ENCODE data around the gene FSTL3. TPM values are rescaled to one million over a fixed set of nuclear protein-coding genes. Genes with fewer than 3 reads are reported as not detected.

FSTL3 gene
- total RNA-seq, 1 experiment from 2014 or later, result 7.1 TPM

- intact Hi-C loops (cut with micrococcal nuclease; ENCODE audit: unreplicated experiment), result no loop called here
- BruUV-seq (replicated peaks), result no TSS peak
- peaks cover 10% of the 10 kb centered on the region for H3K4me1 Mint-ChIP-seq (ENCODE audit: low read depth, unreplicated experiment)
- H3K9me3 Mint-ChIP-seq (ENCODE audit: low read depth, unreplicated experiment), result no peaks in the 10 kb centered on the region
- H3K27me3 Mint-ChIP-seq (ENCODE audit: unreplicated experiment), result peaks cover 12% of the 10 kb centered on the region
- H3K27ac Mint-ChIP-seq (ENCODE audit: unreplicated experiment), result peak overlapping the region; percentile 29
- no peak for DNase-seq
- peak overlapping the region; percentile 92 for H3K4me3 Mint-ChIP-seq (ENCODE audit: low read depth, unreplicated experiment)
- CTCF ChIA-PET, result no interaction called here
- peaks cover 17% of the 10 kb centered on the region for H3K36me3 Mint-ChIP-seq (ENCODE audit: insufficient read depth, unreplicated experiment)
- TF ChIP-seq CTCF (IDR thresholded peaks at IDR 0.05; ENCODE audit: unreplicated experiment), result no peak
Measured at GRCh38 chr19:638906-639252, 37.3 kb upstream of the FSTL3 start.

- Mint-ChIP-seq H3K4me1 (ENCODE audit: low read depth, unreplicated experiment) (peaks cover 10% of the 10 kb centered on the region), H3K36me3 (ENCODE audit: insufficient read depth, unreplicated experiment) (peaks cover 11% of the 10 kb centered on the region), H3K27me3 (ENCODE audit: unreplicated experiment) (peaks cover 12% of the 10 kb centered on the region), H3K27ac (ENCODE audit: unreplicated experiment) (peak within 1 kb of the TSS; percentile 29), H3K4me3 (ENCODE audit: low read depth, unreplicated experiment) (peak within 1 kb of the TSS; percentile 92), H3K9me3 (ENCODE audit: low read depth, unreplicated experiment) (no peaks in the 10 kb centered on the region)
- TF ChIP-seq CTCF (IDR thresholded peaks at IDR 0.05; ENCODE audit: unreplicated experiment), result no peak
- CTCF ChIA-PET, result no interaction called here
- intact Hi-C loops (cut with micrococcal nuclease; ENCODE audit: unreplicated experiment), result no loop called here
- no TSS peak for BruUV-seq (replicated peaks)
- peak; percentile 90 for DNase-seq
Measured at GRCh38 chr19:639253-640160, 36.7 kb upstream of the FSTL3 start, which contains the start of gene FGF22. TSS of gene FGF22 (plus strand) at chr19:639879. CDS start at chr19:639926, 47 bp downstream.

- DNase-seq, result no peak
- BruUV-seq (replicated peaks), result no TSS peak
- Mint-ChIP-seq H3K9me3 (ENCODE audit: low read depth, unreplicated experiment) (no peaks in the 10 kb centered on the region), H3K36me3 (ENCODE audit: insufficient read depth, unreplicated experiment) (peaks cover 18% of the 10 kb centered on the region), H3K27me3 (ENCODE audit: unreplicated experiment) (peaks cover 12% of the 10 kb centered on the region), H3K4me3 (ENCODE audit: low read depth, unreplicated experiment) (peak overlapping the region; percentile 92), H3K27ac (ENCODE audit: unreplicated experiment) (no peak overlapping the region), H3K4me1 (ENCODE audit: low read depth, unreplicated experiment) (peaks cover 10% of the 10 kb centered on the region)
- CTCF ChIA-PET, result no interaction called here
- intact Hi-C loops (cut with micrococcal nuclease; ENCODE audit: unreplicated experiment), result no loop called here
- no peak for TF ChIP-seq CTCF (IDR thresholded peaks at IDR 0.05; ENCODE audit: unreplicated experiment)
Measured at GRCh38 chr19:640161-640558, 36.0 kb upstream of the FSTL3 start.

GRCh38 chr19:640606-641189, 35.5 kb upstream of the FSTL3 start:
- peaks cover 12% of the 10 kb centered on the region for H3K27me3 Mint-ChIP-seq (ENCODE audit: unreplicated experiment)
- no TSS peak for BruUV-seq (replicated peaks)
- no peak for DNase-seq
- H3K9me3 Mint-ChIP-seq (ENCODE audit: low read depth, unreplicated experiment), result no peaks in the 10 kb centered on the region
- no peak overlapping the region for H3K27ac Mint-ChIP-seq (ENCODE audit: unreplicated experiment)
- H3K4me3 Mint-ChIP-seq (ENCODE audit: low read depth, unreplicated experiment), result no peak overlapping the region
- peaks cover 20% of the 10 kb centered on the region for H3K36me3 Mint-ChIP-seq (ENCODE audit: insufficient read depth, unreplicated experiment)
- peaks cover 10% of the 10 kb centered on the region for H3K4me1 Mint-ChIP-seq (ENCODE audit: low read depth, unreplicated experiment)
- intact Hi-C loops (cut with micrococcal nuclease; ENCODE audit: unreplicated experiment), result no loop called here
- no peak for TF ChIP-seq CTCF (IDR thresholded peaks at IDR 0.05; ENCODE audit: unreplicated experiment)
- CTCF ChIA-PET, result no interaction called here

All from Calu3 (cell line).